HUES6 (cell line): ENCODE data around the gene ADM5.

Experiments
- H3K27ac ChIP-seq: 2 replicates; pipeline ENCODE4 v1.7.0; 2013; ENCODE audit warnings: low read depth, mild to moderate bottlenecking, low read length, inconsistent platforms
- H3K27me3 ChIP-seq: 2 replicates; pipeline ENCODE4 v1.6.1; 2013; ENCODE audit warnings: low read length; ENCODE audit not compliant: control insufficient read depth, insufficient read depth
- H3K36me3 ChIP-seq: 2 replicates; pipeline ENCODE4 v1.6.1; 2013; ENCODE audit warnings: low read length; ENCODE audit not compliant: control insufficient read depth, insufficient read depth
- H3K4me1 ChIP-seq: 2 replicates; pipeline ENCODE4 v1.6.1; 2013; ENCODE audit warnings: low read length; ENCODE audit not compliant: control insufficient read depth, insufficient read depth
- H3K4me3 ChIP-seq: 2 replicates; pipeline ENCODE4 v1.5.1; 2013; ENCODE audit warnings: low read depth, low read length
- H3K9ac ChIP-seq: one replicate; pipeline ENCODE4 v1.6.1; 2013; ENCODE audit warnings: mild to moderate bottlenecking, low read length
- H3K9me3 ChIP-seq: 2 replicates; pipeline ENCODE4 v1.6.1; 2013; ENCODE audit warnings: low read depth, low read length; ENCODE audit not compliant: control insufficient read depth, insufficient read depth

Gene ADM5

GRCh38 chr19:49691243-49692146 lies 2.1 kb downstream of the ADM5 start:
- Histone ChIP-seq H3K27ac (no peak overlapping the region), H3K4me3 (peak overlapping the region; percentile 67), H3K4me1 (peaks cover 13% of the 10 kb centered on the region), H3K27me3 (no peaks in the 10 kb centered on the region), H3K9me3 (no peaks in the 10 kb centered on the region), H3K9ac (peak overlapping the region; percentile 70), H3K36me3 (peaks cover 23% of the 10 kb centered on the region)

GRCh38 chr19:49692147-49692506 lies 2.7 kb downstream of the ADM5 start:
- Histone ChIP-seq H3K27ac (no peak overlapping the region), H3K4me3 (no peak overlapping the region), H3K9ac (no peak overlapping the region), H3K9me3 (no peaks in the 10 kb centered on the region), H3K36me3 (peaks cover 19% of the 10 kb centered on the region), H3K4me1 (peaks cover 13% of the 10 kb centered on the region), H3K27me3 (no peaks in the 10 kb centered on the region)

GRCh38 chr19:49696115-49696514 lies 6.7 kb downstream of the ADM5 start:
- Histone ChIP-seq H3K9ac (no peak overlapping the region), H3K27ac (no peak overlapping the region), H3K4me1 (peaks cover 11% of the 10 kb centered on the region; the same call in 1 of the 2 replicates), H3K4me3 (no peak overlapping the region), H3K9me3 (no peaks in the 10 kb centered on the region), H3K27me3 (peaks cover 8% of the 10 kb centered on the region; the same call in 1 of the 2 replicates), H3K36me3 (0 out of 2 replicates have a peak, but pooled peaks cover 2% of the 10 kb centered on the region)

- Histone ChIP-seq H3K27me3 (peaks cover 12% of the 10 kb centered on the region; the same call in 1 of the 2 replicates), H3K9ac (no peak overlapping the region), H3K27ac (no peak overlapping the region), H3K4me1 (peaks cover 9% of the 10 kb centered on the region; the same call in 1 of the 2 replicates), H3K36me3 (0 out of 2 replicates have a peak, but pooled peaks cover 2% of the 10 kb centered on the region), H3K9me3 (no peaks in the 10 kb centered on the region), H3K4me3 (no peak overlapping the region)
Measured at GRCh38 chr19:49696865-49697264, 7.5 kb downstream of the ADM5 start.

- Histone ChIP-seq H3K9ac (no peak overlapping the region), H3K4me3 (no peak overlapping the region), H3K27me3 (peaks cover 12% of the 10 kb centered on the region; the same call in 1 of the 2 replicates), H3K9me3 (no peaks in the 10 kb centered on the region), H3K36me3 (0 out of 2 replicates have a peak, but pooled peaks cover 2% of the 10 kb centered on the region), H3K4me1 (peaks cover 9% of the 10 kb centered on the region; the same call in 1 of the 2 replicates), H3K27ac (no peak overlapping the region)
Measured at GRCh38 chr19:49699364-49699763, 10.0 kb downstream of the ADM5 start.

GRCh38 chr19:49700563-49700962 lies 11.2 kb downstream of the ADM5 start:
- Histone ChIP-seq H3K4me1 (peaks cover 9% of the 10 kb centered on the region; the same call in 1 of the 2 replicates), H3K27me3 (peaks cover 12% of the 10 kb centered on the region; the same call in 1 of the 2 replicates), H3K4me3 (no peak overlapping the region), H3K27ac (no peak overlapping the region), H3K9ac (no peak overlapping the region), H3K36me3 (peaks cover 8% of the 10 kb centered on the region; the same call in 1 of the 2 replicates), H3K9me3 (no peaks in the 10 kb centered on the region)

GRCh38 chr19:49701271-49701786 lies 11.9 kb downstream of the ADM5 start:
- Histone ChIP-seq H3K4me1 (peaks cover 9% of the 10 kb centered on the region; the same call in 1 of the 2 replicates), H3K9me3 (no peaks in the 10 kb centered on the region), H3K9ac (no peak overlapping the region), H3K4me3 (peak overlapping the region; percentile 42), H3K27ac (no peak overlapping the region), H3K27me3 (peaks cover 12% of the 10 kb centered on the region; the same call in 1 of the 2 replicates), H3K36me3 (peaks cover 14% of the 10 kb centered on the region; the same call in 1 of the 2 replicates)

GRCh38 chr19:49704888-49705642 lies 15.7 kb downstream of the ADM5 start:
- no peak overlapping the region for H3K4me3 ChIP-seq
- peaks cover 9% of the 10 kb centered on the region; the same call in 1 of the 2 replicates for H3K4me1 ChIP-seq
- no peak overlapping the region for H3K9ac ChIP-seq
- peaks cover 13% of the 10 kb centered on the region for H3K36me3 ChIP-seq
- no peaks in the 10 kb centered on the region for H3K9me3 ChIP-seq
- H3K27ac ChIP-seq, result no peak overlapping the region
- H3K27me3 ChIP-seq, result peaks cover 12% of the 10 kb centered on the region; the same call in 1 of the 2 replicates

GRCh38 chr19:49705919-49706318 lies 16.5 kb downstream of the ADM5 start:
- H3K9ac ChIP-seq, result no peak overlapping the region
- no peaks in the 10 kb centered on the region for H3K9me3 ChIP-seq
- no peak overlapping the region for H3K27ac ChIP-seq
- H3K27me3 ChIP-seq, result peaks cover 6% of the 10 kb centered on the region; the same call in 1 of the 2 replicates
- peaks cover 16% of the 10 kb centered on the region for H3K36me3 ChIP-seq
- no peak overlapping the region for H3K4me3 ChIP-seq
- H3K4me1 ChIP-seq, result peaks cover 3% of the 10 kb centered on the region; the same call in 1 of the 2 replicates

- H3K4me3 ChIP-seq, result no peak overlapping the region
- H3K27me3 ChIP-seq, result no peaks in the 10 kb centered on the region
- peaks cover 20% of the 10 kb centered on the region for H3K36me3 ChIP-seq
- H3K4me1 ChIP-seq, result peaks cover 4% of the 10 kb centered on the region; the same call in 1 of the 2 replicates
- H3K9me3 ChIP-seq, result no peaks in the 10 kb centered on the region
- no peak overlapping the region for H3K9ac ChIP-seq
- no peak overlapping the region for H3K27ac ChIP-seq
Measured at GRCh38 chr19:49710372-49710951, 21.1 kb downstream of the ADM5 start.
